Adrenal gland (tissue), 5 donors: ENCODE results near the gene SH2B3.

ENCODE experiments used
- POLR2A ChIP-seq, 2 donors: fragments of 450-650 bp; IDR thresholded peaks; one replicate each; pipeline ENCODE4 v1.6.1; 2017; ENCODE audit warnings: antibody characterized with exemption in 2 of 2, mild to moderate bottlenecking in 2 of 2, moderate library complexity in 1 of 2
- TF ChIP-seq, protein P1 (sequence below), 6 experiments: fragments of 450-650 bp in 4 of 6; fragments of 200-600 bp in 2 of 6; sonication (generic) in 1 of 6; IDR thresholded peaks; 1 replicate in 5 of 6; 2 replicates in 1 of 6; pipeline versions ENCODE4 v1.5.1 to v1.8.0; 2016 to 2021; ENCODE audit warnings: antibody characterized with exemption in 6 of 6, mild to moderate bottlenecking in 2 of 6, moderate library complexity in 1 of 6
- donor health status: DM: no; HTN: no; CAD: no.

DNA sequence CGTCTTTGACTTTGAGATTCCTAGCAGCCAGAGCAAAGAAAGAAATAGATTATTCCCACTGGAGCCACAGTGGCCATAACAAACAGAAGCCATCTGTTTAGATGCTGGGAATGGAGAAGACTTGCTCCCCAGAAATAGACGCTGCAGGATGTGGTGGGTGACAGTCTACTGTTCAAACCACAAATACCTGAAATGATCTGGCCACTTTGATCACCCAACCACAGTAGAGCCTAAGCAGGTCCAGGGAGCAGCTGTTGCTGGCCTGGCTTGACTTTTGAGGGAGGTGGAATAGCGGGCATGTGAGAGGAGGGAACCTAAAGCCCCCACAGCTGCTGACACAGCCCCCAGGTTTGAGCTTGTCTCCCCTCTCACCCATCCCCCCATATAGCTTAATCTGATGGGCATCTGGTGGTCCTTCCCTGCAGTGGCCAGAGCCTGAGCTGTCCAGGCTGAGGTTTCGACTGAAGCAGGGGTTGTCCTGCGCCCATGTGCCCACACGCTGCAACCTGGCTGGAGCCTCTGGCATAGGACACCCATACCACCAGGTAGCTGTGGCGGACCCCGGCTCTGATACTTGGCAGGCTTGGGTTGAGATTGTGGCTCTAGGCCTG is 38.7 kb downstream of the SH2B3 start:
- TF ChIP-seq POLR2A (IDR thresholded peaks at IDR 0.05): no peak
- TF ChIP-seq, protein P1, sequence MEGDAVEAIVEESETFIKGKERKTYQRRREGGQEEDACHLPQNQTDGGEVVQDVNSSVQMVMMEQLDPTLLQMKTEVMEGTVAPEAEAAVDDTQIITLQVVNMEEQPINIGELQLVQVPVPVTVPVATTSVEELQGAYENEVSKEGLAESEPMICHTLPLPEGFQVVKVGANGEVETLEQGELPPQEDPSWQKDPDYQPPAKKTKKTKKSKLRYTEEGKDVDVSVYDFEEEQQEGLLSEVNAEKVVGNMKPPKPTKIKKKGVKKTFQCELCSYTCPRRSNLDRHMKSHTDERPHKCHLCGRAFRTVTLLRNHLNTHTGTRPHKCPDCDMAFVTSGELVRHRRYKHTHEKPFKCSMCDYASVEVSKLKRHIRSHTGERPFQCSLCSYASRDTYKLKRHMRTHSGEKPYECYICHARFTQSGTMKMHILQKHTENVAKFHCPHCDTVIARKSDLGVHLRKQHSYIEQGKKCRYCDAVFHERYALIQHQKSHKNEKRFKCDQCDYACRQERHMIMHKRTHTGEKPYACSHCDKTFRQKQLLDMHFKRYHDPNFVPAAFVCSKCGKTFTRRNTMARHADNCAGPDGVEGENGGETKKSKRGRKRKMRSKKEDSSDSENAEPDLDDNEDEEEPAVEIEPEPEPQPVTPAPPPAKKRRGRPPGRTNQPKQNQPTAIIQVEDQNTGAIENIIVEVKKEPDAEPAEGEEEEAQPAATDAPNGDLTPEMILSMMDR (IDR thresholded peaks at IDR 0.05): no peak
